GM23338 (cell line): ENCODE measurements around the gene PARL.

Experiments used
- CREB1 ChIP-seq: fragments of 250-450 bp; sonication (Bioruptor Pico); IDR thresholded peaks from 2 replicates; pipeline ENCODE4 v1.5.0; 2020; ENCODE audit warnings: low read depth, mild to moderate bottlenecking, moderate library complexity
- CTCF ChIP-seq, 2 experiments: fragments of 200-600 bp in 1 of 2; sonication (generic) in 1 of 2; conservative IDR thresholded peaks; 2 replicates each; pipeline versions ENCODE4 v1.5.1 to v1.6.1; 2016 to 2017; ENCODE audit warnings: antibody characterized with exemption in 2 of 2, low read depth in 2 of 2, mild to moderate bottlenecking in 2 of 2, moderate library complexity in 1 of 2
- ETS1 ChIP-seq: IDR thresholded peaks from 2 replicates; pipeline ENCODE4 v1.6.1; 2016; ENCODE audit warnings: antibody characterized with exemption
- EZH2 ChIP-seq: fragments of 200-600 bp; sonication (generic); IDR thresholded peaks from one replicate; pipeline ENCODE4 v1.8.0; 2017; ENCODE audit warnings: antibody characterized with exemption, mild to moderate bottlenecking, low read depth; ENCODE audit not compliant: unreplicated experiment
- EZH2phosphoT487 ChIP-seq: fragments of 200-600 bp; sonication (generic); IDR thresholded peaks from one replicate; pipeline ENCODE4 v1.8.1; 2018; ENCODE audit warnings: antibody characterized with exemption; ENCODE audit not compliant: unreplicated experiment
- JUNB ChIP-seq: IDR thresholded peaks from one replicate; pipeline ENCODE4 v1.6.1; 2016; ENCODE audit warnings: antibody characterized with exemption; ENCODE audit not compliant: unreplicated experiment
- POLR2AphosphoS5 ChIP-seq: IDR thresholded peaks from 2 replicates; pipeline ENCODE4 v1.6.1; 2016; ENCODE audit warnings: antibody characterized with exemption, low read depth
- REST ChIP-seq: IDR thresholded peaks from one replicate; pipeline ENCODE4 v1.6.1; 2018; ENCODE audit warnings: antibody characterized with exemption; ENCODE audit not compliant: unreplicated experiment
- STAT1 ChIP-seq: IDR thresholded peaks from one replicate; pipeline ENCODE4 v1.6.1; 2016; ENCODE audit warnings: antibody characterized with exemption; ENCODE audit not compliant: unreplicated experiment
- ZNF331 ChIP-seq: fragments of 250-450 bp; sonication (Bioruptor Pico); IDR thresholded peaks from 2 replicates; pipeline ENCODE4 v1.5.0; 2020; ENCODE audit warnings: low read depth, mild to moderate bottlenecking, moderate library complexity

GRCh38 chr3:183875411-183875810 is 9.3 kb downstream of the PARL start:
- TF ChIP-seq CTCF (conservative IDR thresholded peaks at IDR 0.05; ENCODE audit: low read depth in 2 of 2) (no peak), EZH2 (no peak), POLR2AphosphoS5 (no peak), JUNB (no peak), REST (no peak), EZH2phosphoT487 (no peak), ZNF331 (CRISPR knock-in tag) (no peak), CREB1 (CRISPR knock-in tag) (no peak), STAT1 (no peak), ETS1 (no peak)
